ENCODE measurements around the gene ERICH2. TPM values are rescaled to one million over a fixed set of nuclear protein-coding genes. Genes with fewer than 3 reads are reported as not detected.
"Not testable (repeated sequence)": the region's sequence is repeated elsewhere in the genome, so short reads cannot be mapped to it uniquely, and the experiment has no call there.

Gene ERICH2, protein sequence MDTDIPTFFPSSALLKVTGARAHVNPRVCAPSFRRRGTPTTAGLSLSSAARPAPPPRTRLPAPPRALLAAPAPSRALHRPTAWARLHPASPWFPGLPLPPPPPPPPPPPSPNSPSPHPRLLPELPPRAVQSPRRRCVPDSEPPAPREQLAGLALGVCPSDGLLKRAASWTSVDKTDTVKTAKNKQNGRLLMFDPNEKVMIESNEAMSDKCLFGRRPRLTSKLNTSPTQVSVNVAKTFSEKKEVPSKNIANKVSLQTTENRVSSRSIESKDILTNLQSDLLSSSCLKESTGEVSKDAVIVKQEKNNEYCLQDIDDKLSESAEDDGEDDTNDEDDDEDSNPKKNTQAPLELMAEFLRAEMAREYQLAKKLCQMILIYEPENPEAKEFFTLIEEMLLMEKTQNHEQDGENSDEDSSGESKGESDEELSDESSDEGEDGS
- total RNA-seq = under 1 TPM in 1 of 3 donors, not detected in 2; 0.92 TPM
- long read RNA-seq, donor 1 = 0 reads
- long read RNA-seq, donor 2 = 0 reads

- intact Hi-C loops (cut with DNase I, micrococcal nuclease) = no loop called here
- ATAC-seq (peak; percentile 65), DNase-seq (peak in 2 of 3 donors; percentile 54)
- Histone ChIP-seq H3K36me3 (ENCODE audit: low read depth) (no peaks in the 10 kb centered on the region), H3K4me1 (ENCODE audit: low read depth) (no peaks in the 10 kb centered on the region), H3K9me3 (no peaks in the 10 kb centered on the region), H3K4me3 (peak within 1 kb of the TSS; percentile 17)
- no peak for TF ChIP-seq CTCF (IDR thresholded peaks at IDR 0.05)
Observed at GRCh38 chr2:170770008-170770605, at the start of gene ERICH2. Gene ERICH2 (plus strand): TSS chr2:170770378. CDS start chr2:170770682, 304 bp downstream.

GRCh38 chr2:170721678-170722077, 48.5 kb upstream of the ERICH2 start:
- peaks cover 4% of the 10 kb centered on the region for H3K4me1 ChIP-seq (ENCODE audit: low read depth)
- TF ChIP-seq CTCF (IDR thresholded peaks at IDR 0.05) = no peak
- ATAC-seq = no peak
- DNase-seq = no peak
- no peaks in the 10 kb centered on the region for H3K9me3 ChIP-seq
- H3K4me3 ChIP-seq = no peak overlapping the region
- no peaks in the 10 kb centered on the region for H3K36me3 ChIP-seq (ENCODE audit: low read depth)
- intact Hi-C loops (cut with DNase I, micrococcal nuclease) = no loop called here

DNA sequence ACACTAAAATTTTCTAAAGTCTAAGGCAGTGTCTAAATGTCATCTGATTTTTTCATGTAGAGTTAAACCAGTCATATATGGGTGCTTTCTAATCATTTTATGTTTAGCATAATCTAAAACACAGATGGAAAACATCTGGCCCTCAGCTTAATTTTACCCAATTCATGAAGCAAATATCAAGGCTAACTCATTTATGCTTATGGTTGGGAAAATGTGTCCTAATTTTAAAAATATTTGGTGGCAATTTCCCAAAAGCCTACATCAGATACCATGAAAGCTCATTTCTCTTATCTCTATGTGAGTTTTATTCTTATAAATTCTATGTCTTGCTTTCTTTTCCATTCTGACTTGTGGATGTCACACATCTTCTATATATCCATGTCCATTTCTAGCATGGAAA, 47.9 kb upstream of the ERICH2 start:
- intact Hi-C loops (cut with DNase I, micrococcal nuclease) = no loop called here
- Histone ChIP-seq H3K36me3 (ENCODE audit: low read depth) (no peaks in the 10 kb centered on the region), H3K4me3 (no peak overlapping the region), H3K9me3 (no peaks in the 10 kb centered on the region), H3K4me1 (ENCODE audit: low read depth) (no peaks in the 10 kb centered on the region)
- no peak for ATAC-seq
- no peak for TF ChIP-seq CTCF (IDR thresholded peaks at IDR 0.05)
- no peak for DNase-seq

GRCh38 chr2:170723446-170723958, 46.7 kb upstream of the ERICH2 start:
- Histone ChIP-seq H3K36me3 (ENCODE audit: low read depth) (no peaks in the 10 kb centered on the region), H3K9me3 (no peaks in the 10 kb centered on the region), H3K4me1 (ENCODE audit: low read depth) (no peaks in the 10 kb centered on the region), H3K4me3 (no peak overlapping the region)
- intact Hi-C loops (cut with DNase I, micrococcal nuclease) = no loop called here
- TF ChIP-seq CTCF (IDR thresholded peaks at IDR 0.05) = no peak
- ATAC-seq (no peak), DNase-seq (no peak)

DNA sequence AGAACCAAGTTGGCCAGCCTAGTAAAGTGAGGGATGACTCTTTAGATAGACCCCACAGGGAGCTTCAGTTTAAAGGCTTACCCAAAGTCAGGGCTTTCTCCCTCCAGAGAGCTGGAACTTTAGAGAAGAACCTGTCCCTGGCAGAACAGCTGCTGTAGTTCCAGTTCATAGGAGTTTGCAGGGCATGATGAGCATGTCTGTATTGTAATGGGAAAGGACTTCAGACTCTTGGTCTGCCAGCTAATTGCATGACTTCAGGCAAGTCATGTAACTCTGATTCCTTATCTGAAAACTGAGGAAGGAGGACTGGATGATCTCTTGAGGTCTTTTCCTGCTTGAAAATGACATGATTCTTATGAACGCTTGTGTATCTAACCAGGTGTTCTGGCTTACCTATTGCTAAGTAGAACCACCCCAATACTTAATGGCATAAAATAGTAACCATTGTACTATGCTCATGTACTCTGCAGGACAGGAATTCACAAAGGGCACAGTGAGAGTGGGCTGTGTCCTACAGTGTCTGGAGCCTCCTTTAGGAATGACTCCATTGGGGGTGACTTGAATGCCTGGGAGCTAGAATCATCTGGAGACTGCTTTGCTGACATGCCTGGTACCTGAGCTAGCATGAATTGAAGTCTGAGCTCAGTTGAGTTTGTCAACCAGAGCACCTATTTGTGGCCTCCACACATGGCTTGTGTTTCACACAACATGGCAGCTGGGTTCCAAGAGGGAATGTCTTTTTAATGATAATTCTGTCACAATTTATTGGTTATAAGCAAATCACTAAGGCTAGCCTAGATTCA, 36.2 kb upstream of the ERICH2 start:
- TF ChIP-seq CTCF (IDR thresholded peaks at IDR 0.05) = no peak
- no peak overlapping the region for H3K4me3 ChIP-seq
- H3K4me1 ChIP-seq (ENCODE audit: low read depth) = no peaks in the 10 kb centered on the region
- DNase-seq = no peak
- H3K9me3 ChIP-seq = no peaks in the 10 kb centered on the region
- no peaks in the 10 kb centered on the region for H3K36me3 ChIP-seq (ENCODE audit: low read depth)
- ATAC-seq = no peak
- intact Hi-C loops (cut with DNase I, micrococcal nuclease) = no loop called here

GRCh38 chr2:170734601-170735000, 35.6 kb upstream of the ERICH2 start:
- H3K4me1 ChIP-seq (ENCODE audit: low read depth); DNase-seq; H3K9me3 ChIP-seq; H3K36me3 ChIP-seq (ENCODE audit: low read depth); intact Hi-C loops (cut with DNase I, micrococcal nuclease); H3K4me3 ChIP-seq; ATAC-seq: not testable (repeated sequence)

All from mucosa of descending colon (tissue), 3 donors.